GM12864 (cell line): Measurements from ENCODE around the gene CAMK2G.

Experiments used
- DNase-seq: peaks from one replicate; pipeline ENCODE4 v3.0.0-alpha.2; 2011; ENCODE audit warnings: low read depth
- H3K4me3 ChIP-seq: 2 replicates; pipeline ENCODE4 v1.5.1; 2011; ENCODE audit warnings: mild to moderate bottlenecking, low read depth, low read length, control low read depth
- CTCF ChIP-seq: IDR thresholded peaks from 2 replicates; pipeline ENCODE4 v1.5.1; 2011; ENCODE audit warnings: low read depth, mild to moderate bottlenecking, moderate library complexity, low read length, control low read depth, inconsistent platforms; ENCODE audit errors: missing control alignments

The CAMK2G gene

GRCh38 chr10:73866621-73867020 lies 7.7 kb downstream of the CAMK2G start:
- no peak overlapping the region for H3K4me3 ChIP-seq
- no peak for TF ChIP-seq CTCF
- no peak for DNase-seq

- H3K4me3 ChIP-seq, result peak overlapping the region; percentile 19; the same call in 1 of the 2 replicates
- peak; percentile 58 for DNase-seq
- no peak for TF ChIP-seq CTCF
Observed at GRCh38 chr10:73865459-73866442, 8.6 kb downstream of the CAMK2G start.

- no peak for DNase-seq
- H3K4me3 ChIP-seq, result peak overlapping the region; percentile 19; the same call in 1 of the 2 replicates
- no peak for TF ChIP-seq CTCF
Observed at GRCh38 chr10:73865107-73865458, 9.3 kb downstream of the CAMK2G start.

- DNase-seq, result no peak
- no peak overlapping the region for H3K4me3 ChIP-seq
- TF ChIP-seq CTCF, result no peak
Observed at GRCh38 chr10:73864229-73864628, 10.1 kb downstream of the CAMK2G start.

GRCh38 chr10:73863039-73863817 lies 11.1 kb downstream of the CAMK2G start:
- no peak overlapping the region for H3K4me3 ChIP-seq
- TF ChIP-seq CTCF, result no peak
- no peak for DNase-seq

GRCh38 chr10:73862011-73862410 lies 12.3 kb downstream of the CAMK2G start:
- no peak for DNase-seq
- no peak for TF ChIP-seq CTCF
- H3K4me3 ChIP-seq, result no peak overlapping the region
